Endodermal cell (in vitro differentiated cells): ENCODE data around the gene SLC6A1. TPM values are rescaled to one million over a fixed set of nuclear protein-coding genes. Genes with fewer than 3 reads are reported as not detected.

Source experiments
- DNase-seq: peaks from one replicate; pipeline ENCODE4 v3.0.0-alpha.2; 2017
- H3K27ac ChIP-seq: 2 replicates; pipeline ENCODE4 v1.5.1; 2013; ENCODE audit warnings: mild to moderate bottlenecking, low read depth, low read length, moderate library complexity
- H3K27me3 ChIP-seq: 2 replicates; pipeline ENCODE4 v1.6.1; 2013; ENCODE audit warnings: mild to moderate bottlenecking, low read length, moderate library complexity; ENCODE audit not compliant: insufficient read depth, control insufficient read depth, poor library complexity, severe bottlenecking
- H3K36me3 ChIP-seq: 2 replicates; pipeline ENCODE4 v1.7.0; 2013; ENCODE audit warnings: mild to moderate bottlenecking, low read length, moderate library complexity; ENCODE audit not compliant: control insufficient read depth, insufficient read depth
- H3K4me1 ChIP-seq: one replicate; pipeline ENCODE4 v1.7.0; 2013; ENCODE audit warnings: low read length; ENCODE audit not compliant: control insufficient read depth, insufficient read depth
- H3K4me3 ChIP-seq: 2 replicates; pipeline ENCODE4 v1.5.1; 2013; ENCODE audit warnings: mild to moderate bottlenecking, low read length, moderate library complexity
- H3K9ac ChIP-seq: 2 replicates; pipeline ENCODE4 v1.6.1; 2013; ENCODE audit warnings: mild to moderate bottlenecking, low read length, moderate library complexity; ENCODE audit not compliant: poor library complexity, severe bottlenecking; ENCODE audit errors: extremely low read depth
- H3K9me3 ChIP-seq: 2 replicates; pipeline ENCODE4 v1.6.1; 2013; ENCODE audit warnings: mild to moderate bottlenecking, low read length, moderate library complexity; ENCODE audit not compliant: control insufficient read depth
- H3K27ac Mint-ChIP-seq: 2 replicates; pipeline ENCODE4 v1.8.0; 2020; ENCODE audit warnings: mixed read lengths
- H3K27me3 Mint-ChIP-seq: 2 replicates; pipeline ENCODE4 v1.8.0; 2021; ENCODE audit warnings: mild to moderate bottlenecking, mixed read lengths; ENCODE audit not compliant: insufficient read depth
- H3K36me3 Mint-ChIP-seq: 2 replicates; pipeline ENCODE4 v1.8.0; 2020; ENCODE audit warnings: low read depth, mixed read lengths
- H3K4me1 Mint-ChIP-seq: 2 replicates; pipeline ENCODE4 v1.8.0; 2020; ENCODE audit warnings: mixed read lengths
- H3K4me3 Mint-ChIP-seq: 2 replicates; pipeline ENCODE4 v1.8.0; 2020; ENCODE audit warnings: mild to moderate bottlenecking, moderate library complexity, mixed read lengths
- H3K9me3 Mint-ChIP-seq: 2 replicates; pipeline ENCODE4 v1.8.0; 2020; ENCODE audit warnings: mild to moderate bottlenecking, mixed read lengths
- WGBS, 2 experiments: methylation state at CpG; one replicate each; pipeline versions ENCODE4 v1.1.5 to v1.1.7; 2013; ENCODE audit warnings: missing lambda C conversion rate in 2 of 2, mixed read lengths in 1 of 2; ENCODE audit not compliant: insufficient coverage in 1 of 2, insufficient read length in 1 of 2; 5-methylcytosine and 5-hydroxymethylcytosine counted together
- total RNA-seq, 2 donors: library from RNA; stranded (reverse); fragmentation: NEBNext Ultra II Directional in 1 of 2; extraction: Animal tissue kit (Norgen Biotek cat#: 25700) in 1 of 2; gene quantifications; 2 replicates in 1 of 2; 3 replicates in 1 of 2; pipeline ENCODE4 v1.2.1, GENCODE V29; 2021
- TF ChIP-seq, protein P1 (sequence below): fragments of 200-600 bp; sonication (generic); conservative IDR thresholded peaks from 2 replicates; pipeline ENCODE4 v1.5.0; 2021; ENCODE audit warnings: antibody characterized with exemption, mild to moderate bottlenecking

Gene SLC6A1
- total RNA-seq, 2 donors from 2014 or later, result 0.42 to 3.6 TPM

GRCh38 chr3:10999221-11000107 lies 6.9 kb downstream of the SLC6A1 start:
- Histone ChIP-seq H3K4me1 (no peaks in the 10 kb centered on the region), H3K27me3 (peaks cover 44% of the 10 kb centered on the region), H3K9ac (no peak overlapping the region), H3K4me3 (no peak overlapping the region), H3K36me3 (no peaks in the 10 kb centered on the region), H3K9me3 (no peaks in the 10 kb centered on the region), H3K27ac (no peak overlapping the region)
- Mint-ChIP-seq H3K9me3 (no peaks in the 10 kb centered on the region), H3K4me1 (peaks cover 5% of the 10 kb centered on the region), H3K27me3 (peaks cover 42% of the 10 kb centered on the region), H3K27ac (no peak overlapping the region), H3K36me3 (no peaks in the 10 kb centered on the region), H3K4me3 (no peak overlapping the region)
- DNase-seq, result no peak
- TF ChIP-seq, protein P1, sequence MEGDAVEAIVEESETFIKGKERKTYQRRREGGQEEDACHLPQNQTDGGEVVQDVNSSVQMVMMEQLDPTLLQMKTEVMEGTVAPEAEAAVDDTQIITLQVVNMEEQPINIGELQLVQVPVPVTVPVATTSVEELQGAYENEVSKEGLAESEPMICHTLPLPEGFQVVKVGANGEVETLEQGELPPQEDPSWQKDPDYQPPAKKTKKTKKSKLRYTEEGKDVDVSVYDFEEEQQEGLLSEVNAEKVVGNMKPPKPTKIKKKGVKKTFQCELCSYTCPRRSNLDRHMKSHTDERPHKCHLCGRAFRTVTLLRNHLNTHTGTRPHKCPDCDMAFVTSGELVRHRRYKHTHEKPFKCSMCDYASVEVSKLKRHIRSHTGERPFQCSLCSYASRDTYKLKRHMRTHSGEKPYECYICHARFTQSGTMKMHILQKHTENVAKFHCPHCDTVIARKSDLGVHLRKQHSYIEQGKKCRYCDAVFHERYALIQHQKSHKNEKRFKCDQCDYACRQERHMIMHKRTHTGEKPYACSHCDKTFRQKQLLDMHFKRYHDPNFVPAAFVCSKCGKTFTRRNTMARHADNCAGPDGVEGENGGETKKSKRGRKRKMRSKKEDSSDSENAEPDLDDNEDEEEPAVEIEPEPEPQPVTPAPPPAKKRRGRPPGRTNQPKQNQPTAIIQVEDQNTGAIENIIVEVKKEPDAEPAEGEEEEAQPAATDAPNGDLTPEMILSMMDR, result no peak
- WGBS, 2 experiments, result 87 to 92% methylated on average over 9 to 15 of the region's 15 CpGs

DNA sequence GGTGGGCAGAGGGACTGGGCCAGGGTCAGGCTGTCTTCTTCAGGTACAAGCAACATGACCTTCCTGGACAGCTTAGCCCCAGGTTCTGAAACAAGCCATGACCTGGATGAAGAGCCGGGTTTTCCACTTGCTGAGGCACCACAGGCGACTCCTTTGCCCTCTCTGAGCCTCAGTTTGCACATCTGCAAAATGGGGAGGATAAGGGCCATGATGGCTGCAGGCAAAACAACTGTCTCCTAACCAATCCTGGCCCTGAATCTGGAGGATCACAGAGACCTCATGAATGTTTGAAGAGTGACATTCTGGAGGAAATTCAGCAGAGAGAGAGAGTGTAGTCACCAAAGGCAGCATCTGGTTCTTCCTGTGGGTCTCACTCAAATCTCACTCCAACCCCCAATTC lies 8.0 kb downstream of the SLC6A1 start:
- Mint-ChIP-seq H3K27me3 (peaks cover 31% of the 10 kb centered on the region), H3K36me3 (no peaks in the 10 kb centered on the region), H3K4me1 (peaks cover 5% of the 10 kb centered on the region), H3K4me3 (no peak overlapping the region), H3K9me3 (no peaks in the 10 kb centered on the region), H3K27ac (no peak overlapping the region)
- no peak overlapping the region for H3K4me3 ChIP-seq
- no peaks in the 10 kb centered on the region for H3K4me1 ChIP-seq
- 64% methylated on average over 2 of the region's 2 CpGs; no CpG with 5 or more reads in 1 of the 2 experiments for WGBS, 2 experiments
- H3K9ac ChIP-seq, result no peak overlapping the region
- H3K36me3 ChIP-seq, result no peaks in the 10 kb centered on the region
- no peaks in the 10 kb centered on the region for H3K9me3 ChIP-seq
- TF ChIP-seq, protein P1, result no peak
- no peak overlapping the region for H3K27ac ChIP-seq
- H3K27me3 ChIP-seq, result peaks cover 33% of the 10 kb centered on the region
- no peak for DNase-seq

DNA sequence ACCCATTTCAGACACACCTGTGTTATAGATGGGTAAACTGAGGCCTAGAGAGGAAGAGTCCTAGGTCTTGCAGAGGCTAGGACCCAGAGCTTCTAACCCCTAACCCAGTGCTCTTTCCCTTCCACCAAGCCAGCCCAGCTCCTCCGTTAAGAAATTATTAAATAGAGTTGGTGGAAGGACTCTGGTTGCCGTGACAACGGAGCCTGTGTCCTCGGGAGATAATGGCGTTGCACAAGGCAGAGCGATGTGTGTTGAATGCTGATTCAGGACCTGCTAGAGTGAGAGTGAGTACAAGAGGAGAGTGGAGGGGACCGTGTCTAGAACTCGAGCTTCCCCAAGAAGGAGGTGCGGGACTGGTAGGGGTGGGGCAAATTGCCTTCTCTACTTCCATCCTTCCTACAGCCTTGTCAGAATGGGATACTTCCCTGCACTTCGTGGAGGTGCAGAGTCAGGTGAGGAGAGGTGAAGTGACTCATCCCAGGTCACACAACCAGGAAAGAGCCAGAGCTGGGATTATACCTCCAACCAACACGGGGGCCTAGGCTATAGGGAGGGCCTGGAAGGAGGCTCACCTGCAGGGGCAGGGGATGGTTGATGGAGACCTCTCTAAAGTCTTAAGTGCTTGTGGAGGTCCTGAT lies 8.6 kb downstream of the SLC6A1 start:
- no peak overlapping the region for H3K4me3 ChIP-seq
- Mint-ChIP-seq H3K4me3 (no peak overlapping the region), H3K27me3 (peaks cover 26% of the 10 kb centered on the region), H3K9me3 (no peaks in the 10 kb centered on the region), H3K36me3 (no peaks in the 10 kb centered on the region), H3K4me1 (peaks cover 7% of the 10 kb centered on the region), H3K27ac (no peak overlapping the region)
- WGBS, 2 experiments, result 81 to 85% methylated on average over 5 to 11 of the region's 11 CpGs
- H3K27me3 ChIP-seq, result peaks cover 27% of the 10 kb centered on the region
- H3K36me3 ChIP-seq, result no peaks in the 10 kb centered on the region
- no peaks in the 10 kb centered on the region for H3K4me1 ChIP-seq
- no peak overlapping the region for H3K27ac ChIP-seq
- H3K9me3 ChIP-seq, result no peaks in the 10 kb centered on the region
- DNase-seq, result no peak
- no peak overlapping the region for H3K9ac ChIP-seq
- TF ChIP-seq, protein P1, result no peak
